HFF-Myc (cell line): ENCODE results near the gene ANKS1B.

Source experiments
- DNase-seq: peaks from one replicate; pipeline ENCODE4 v3.0.0-alpha.2; 2011; ENCODE audit warnings: low read depth; ENCODE audit errors: extremely low read depth
- H3K4me3 ChIP-seq: replicated peaks from 2 replicates; pipeline ENCODE4 v1.5.1; 2011; ENCODE audit warnings: low read depth, mild to moderate bottlenecking, control low read depth, low read length
- CTCF ChIP-seq: IDR thresholded peaks from 2 replicates; pipeline ENCODE4 v1.5.1; 2012; ENCODE audit warnings: mild to moderate bottlenecking, low read depth, low read length, control low read depth; ENCODE audit errors: missing control alignments

The ANKS1B gene

GRCh38 chr12:98990648-98991047 lies 994.1 kb downstream of the ANKS1B start:
- no peak for TF ChIP-seq CTCF
- no peak for DNase-seq
- H3K4me3 ChIP-seq, result no peak overlapping the region

- TF ChIP-seq CTCF, result no peak
- no peak overlapping the region for H3K4me3 ChIP-seq
- no peak for DNase-seq
Observed at GRCh38 chr12:98985156-98985555, 999.6 kb downstream of the ANKS1B start.

DNA sequence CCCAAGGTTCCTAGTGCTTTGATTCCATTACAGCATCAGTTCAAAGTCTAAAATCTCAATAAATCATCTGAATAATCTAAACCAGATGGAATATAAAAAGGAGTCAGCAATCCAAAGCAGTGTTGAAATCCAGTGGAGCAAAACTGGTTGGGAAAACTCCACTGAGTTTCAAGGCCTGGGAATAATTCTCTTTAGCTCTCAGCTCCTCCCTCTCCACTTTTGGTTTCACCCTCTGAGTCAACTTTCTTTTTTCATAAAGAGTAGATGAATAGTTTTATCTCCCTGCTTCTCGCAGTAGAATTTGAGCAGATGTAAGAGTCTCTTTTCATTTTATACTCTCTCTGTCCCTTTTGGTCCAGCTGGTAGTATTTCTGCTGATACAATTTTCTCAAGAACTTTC lies 1001.1 kb downstream of the ANKS1B start:
- H3K4me3 ChIP-seq, result no peak overlapping the region
- DNase-seq, result no peak
- no peak for TF ChIP-seq CTCF

DNA sequence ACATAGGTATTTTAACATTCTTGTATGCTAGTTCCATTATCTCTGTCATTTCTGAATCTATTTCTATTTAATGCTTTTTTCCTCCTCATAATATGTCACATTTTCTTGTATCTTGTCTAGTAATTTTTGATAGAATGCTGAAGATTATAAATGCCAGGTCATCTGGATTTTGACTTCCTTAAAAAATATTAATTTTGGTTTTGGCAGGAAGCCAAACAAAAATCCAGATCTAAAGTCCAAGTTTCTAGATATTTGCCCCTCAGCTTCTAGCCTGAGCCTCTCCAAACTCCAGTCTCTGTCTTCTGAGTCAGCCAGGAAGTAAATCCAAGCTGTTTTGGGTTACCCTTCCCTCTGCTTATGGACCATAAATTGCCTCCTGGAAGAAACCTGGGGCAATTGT lies 1004.2 kb downstream of the ANKS1B start:
- no peak overlapping the region for H3K4me3 ChIP-seq
- TF ChIP-seq CTCF, result no peak
- no peak for DNase-seq

GRCh38 chr12:98977186-98977585 lies 1007.5 kb downstream of the ANKS1B start:
- H3K4me3 ChIP-seq, result no peak overlapping the region
- no peak for DNase-seq
- no peak for TF ChIP-seq CTCF

GRCh38 chr12:98974767-98975381 lies 1009.9 kb downstream of the ANKS1B start:
- no peak overlapping the region for H3K4me3 ChIP-seq
- TF ChIP-seq CTCF, result no peak
- no peak for DNase-seq

- no peak for TF ChIP-seq CTCF
- DNase-seq, result no peak
- no peak overlapping the region for H3K4me3 ChIP-seq
Observed at GRCh38 chr12:98973395-98973794, 1011.3 kb downstream of the ANKS1B start.
